ENCODE measurements around the gene KRT72. TPM values are rescaled to one million over a fixed set of nuclear protein-coding genes. Genes with fewer than 3 reads are reported as not detected.

Gene KRT72
- total and polyA plus RNA-seq, 2 of the 13 experiments (the other 11 are each of a cell fraction or from before 2014, with no cell fraction given): not detected

DNA sequence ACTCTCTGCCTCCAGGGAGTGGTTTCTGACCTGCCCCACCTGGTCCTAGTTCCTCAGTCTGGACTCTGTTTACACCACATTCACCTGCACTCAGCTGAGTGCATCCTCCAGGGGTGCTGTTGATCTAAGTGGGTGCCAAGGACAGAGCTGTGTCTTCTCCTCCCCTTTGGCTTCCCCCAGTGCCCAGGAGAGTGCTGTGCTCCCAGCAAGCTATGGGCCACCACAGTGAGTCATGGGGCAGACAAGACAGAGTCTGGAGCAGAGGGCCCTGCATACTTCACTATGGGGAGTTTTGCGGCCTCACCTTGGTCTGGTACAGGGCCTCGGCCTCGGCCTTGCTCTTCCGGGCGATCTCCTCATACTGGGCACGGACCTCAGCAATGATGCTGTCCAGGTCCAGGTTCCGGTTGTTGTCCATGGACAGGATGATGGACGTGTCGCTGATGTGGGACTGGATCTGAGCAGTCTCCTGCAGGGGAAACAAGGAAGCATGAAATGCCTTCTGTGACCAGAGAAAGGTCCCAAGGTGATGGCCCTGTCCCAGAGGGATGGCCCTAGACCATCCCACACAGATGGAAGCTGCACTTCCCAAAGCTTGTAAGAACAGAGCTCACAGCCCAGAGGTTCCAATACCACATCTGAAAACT is 12.2 kb upstream of the KRT72 start:
- Histone ChIP-seq H3K79me2 (ENCODE audit: insufficient read depth, low read length) (no peaks in the 10 kb centered on the region), H3K9me3 (ENCODE audit: low read length) (no peaks in the 10 kb centered on the region), H3K4me2 (ENCODE audit: low read depth, low read length) (no peak overlapping the region), H3K27me3 (ENCODE audit: control insufficient read depth in 1 of 2, insufficient read depth in 2 of 2, low read length in 2 of 2) (peaks cover 4 to 46% of the 10 kb centered on the region in 2 experiments; a peak in 3 of 5 replicates), H3K9ac (ENCODE audit: insufficient read depth, low read depth, low read length) (no peak overlapping the region), H3K27ac (ENCODE audit: extremely low read length, insufficient read depth, low read length) (no peak overlapping the region), H2AFZ (ENCODE audit: low read length) (no peak overlapping the region), H3K4me1 (ENCODE audit: insufficient read depth, low read length) (no peaks in the 10 kb centered on the region), H3K4me3 (replicated peaks in 1 of 3; ENCODE audit: insufficient read depth in 1 of 3, low read depth in 2 of 3, low read length in 3 of 3) (no peak overlapping the region), H4K20me1 (ENCODE audit: insufficient read depth, low read length) (no peaks in the 10 kb centered on the region), H3K36me3 (replicated peaks in 1 of 2; ENCODE audit: control insufficient read depth in 1 of 2, insufficient read depth in 2 of 2, low read length in 2 of 2) (no peaks in the 10 kb centered on the region)
- ChIA-PET CTCF (ENCODE audit: low intra/inter-chr PET ratio, low total read pairs) (no interaction called here), POLR2A (no interaction called here)
- TF ChIP-seq, protein P1, sequence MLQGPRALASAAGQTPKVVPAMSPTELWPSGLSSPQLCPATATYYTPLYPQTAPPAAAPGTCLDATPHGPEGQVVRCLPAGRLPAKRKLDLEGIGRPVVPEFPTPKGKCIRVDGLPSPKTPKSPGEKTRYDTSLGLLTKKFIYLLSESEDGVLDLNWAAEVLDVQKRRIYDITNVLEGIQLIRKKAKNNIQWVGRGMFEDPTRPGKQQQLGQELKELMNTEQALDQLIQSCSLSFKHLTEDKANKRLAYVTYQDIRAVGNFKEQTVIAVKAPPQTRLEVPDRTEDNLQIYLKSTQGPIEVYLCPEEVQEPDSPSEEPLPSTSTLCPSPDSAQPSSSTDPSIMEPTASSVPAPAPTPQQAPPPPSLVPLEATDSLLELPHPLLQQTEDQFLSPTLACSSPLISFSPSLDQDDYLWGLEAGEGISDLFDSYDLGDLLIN (CRISPR knock-in tag; IDR thresholded peaks at IDR 0.05; ENCODE audit: borderline replicate concordance): no peak
- TF ChIP-seq CCAR2 (optimal IDR thresholded peaks at IDR 0.05; ENCODE audit: low read depth, low read length): no peak
- no TSS peak for BruUV-seq (replicated peaks)
- whole genome bisulfite sequencing (ENCODE audit: low lambda C conversion rate): 0% methylated on average over 4 of the region's 9 CpGs
- DNase-seq (ENCODE audit: low spot score) (no peak), FAIRE-seq (no peak), ATAC-seq (no peak)
- intact Hi-C loops (cut with micrococcal nuclease; ENCODE audit: unreplicated experiment) (no loop called here), in situ Hi-C loops (cut with HindIII; ENCODE audit: extremely low pct_ligation_motif_present, low pct_unique_long_range_greater_than_20kb) (no loop called here)

DNA sequence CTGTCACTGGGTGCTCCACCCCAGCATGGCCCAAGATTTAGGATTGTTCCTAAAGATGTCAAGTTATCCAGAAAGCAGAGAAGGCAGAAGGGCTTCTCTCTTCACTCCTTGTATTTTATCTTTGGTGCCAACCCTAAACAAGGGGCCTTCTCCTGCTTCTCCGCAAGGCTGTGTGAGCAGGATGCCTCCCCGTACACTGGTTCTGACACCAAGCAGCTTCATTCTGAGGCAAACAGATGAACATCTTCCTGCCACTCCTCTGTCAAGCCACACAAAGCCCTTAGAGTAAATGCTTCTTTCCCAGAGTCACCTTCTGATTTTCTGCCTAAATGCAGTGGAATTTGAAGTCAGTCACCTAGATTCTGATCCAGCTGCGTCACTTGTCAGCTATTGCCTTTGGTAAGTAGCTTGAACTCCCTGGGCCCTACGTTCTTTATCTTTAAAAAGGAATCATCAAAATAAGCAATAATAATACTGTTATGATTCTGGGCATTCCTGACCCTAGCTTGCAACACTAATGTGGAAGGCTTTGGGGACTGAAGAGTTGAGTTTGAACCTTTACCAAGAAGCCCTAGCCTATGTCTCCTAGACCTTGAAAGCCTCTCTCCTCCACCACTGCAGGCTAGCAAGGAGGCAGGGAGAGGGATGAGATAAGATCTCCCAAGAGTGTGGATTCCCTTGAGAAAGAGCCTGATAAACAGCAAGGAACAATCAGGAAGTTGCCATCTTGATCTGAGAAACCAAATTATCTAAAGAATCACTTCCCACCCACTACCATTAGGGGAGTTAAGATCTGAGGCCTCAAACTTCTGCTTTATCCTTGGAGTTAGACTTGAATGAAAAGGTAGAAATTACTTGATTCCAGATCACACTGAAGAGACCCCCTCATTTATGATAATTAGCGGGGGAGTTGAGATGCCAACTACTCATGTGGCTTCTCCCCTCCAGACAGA is 11.4 kb upstream of the KRT72 start:
- ChIA-PET POLR2A (no interaction called here), CTCF (ENCODE audit: low intra/inter-chr PET ratio, low total read pairs) (no interaction called here)
- no peaks in the 10 kb centered on the region for H3K79me2 ChIP-seq (ENCODE audit: insufficient read depth, low read length)
- no peaks in the 10 kb centered on the region for H3K4me1 ChIP-seq (ENCODE audit: insufficient read depth, low read length)
- peaks cover 4 to 43% of the 10 kb centered on the region in 2 experiments; a peak in 3 of 5 replicates for H3K27me3 ChIP-seq (ENCODE audit: control insufficient read depth in 1 of 2, insufficient read depth in 2 of 2, low read length in 2 of 2)
- FAIRE-seq: no peak
- H2AFZ ChIP-seq (ENCODE audit: low read length): no peak overlapping the region
- no TSS peak for BruUV-seq (replicated peaks)
- intact Hi-C loops (cut with micrococcal nuclease; ENCODE audit: unreplicated experiment): no loop called here
- H3K27ac ChIP-seq (ENCODE audit: extremely low read length, insufficient read depth, low read length): no peak overlapping the region
- H3K9me3 ChIP-seq (ENCODE audit: low read length): no peaks in the 10 kb centered on the region
- DNase-seq (ENCODE audit: low spot score): no peak
- H3K36me3 ChIP-seq (replicated peaks in 1 of 2; ENCODE audit: control insufficient read depth in 1 of 2, insufficient read depth in 2 of 2, low read length in 2 of 2): no peaks in the 10 kb centered on the region
- no peak overlapping the region for H3K4me2 ChIP-seq (ENCODE audit: low read depth, low read length)
- H4K20me1 ChIP-seq (ENCODE audit: insufficient read depth, low read length): no peaks in the 10 kb centered on the region
- no peak for ATAC-seq
- TF ChIP-seq ZNF674 (CRISPR knock-in tag; IDR thresholded peaks at IDR 0.05; ENCODE audit: low read depth): no peak
- no peak for TF ChIP-seq SAFB2 (CRISPR knock-in tag; IDR thresholded peaks at IDR 0.05; ENCODE audit: borderline replicate concordance, low read depth)
- no peak for TF ChIP-seq RBFOX2 (IDR thresholded peaks at IDR 0.05; ENCODE audit: low read depth, low read length)
- no peak for TF ChIP-seq GABPA (IDR thresholded peaks at IDR 0.05; ENCODE audit: low read depth, low read length)
- no peak for TF ChIP-seq GABPA (CRISPR knock-in tag; IDR thresholded peaks at IDR 0.05; ENCODE audit: low read depth)
- 14% methylated on average over 4 of the region's 5 CpGs for WGBS (ENCODE audit: low lambda C conversion rate)
- in situ Hi-C loops (cut with HindIII; ENCODE audit: extremely low pct_ligation_motif_present, low pct_unique_long_range_greater_than_20kb): no loop called here
- no peak overlapping the region for H3K9ac ChIP-seq (ENCODE audit: insufficient read depth, low read depth, low read length)
- no peak overlapping the region for H3K4me3 ChIP-seq (replicated peaks in 1 of 3; ENCODE audit: insufficient read depth in 1 of 3, low read depth in 2 of 3, low read length in 3 of 3)
